Daoy (cell line): Measurements from ENCODE around the gene POLE2. TPM values are rescaled to one million over a fixed set of nuclear protein-coding genes. Genes with fewer than 3 reads are reported as not detected.
"Not testable (repeated sequence)": the region's sequence is repeated elsewhere in the genome, so short reads cannot be mapped to it uniquely, and the experiment has no call there.

Source experiments
- DNase-seq: peaks from one replicate; pipeline ENCODE4 v3.0.0-alpha.2; 2015; ENCODE audit warnings: low read depth
- total RNA-seq: library from RNA; depleted of rRNA; stranded (reverse); fragments of >200 nt; shearing (Covaris generic); gene quantifications from 2 replicates; pipeline ENCODE4 v1.2.3, GENCODE V29; 2014; rRNA removed

POLE2 gene
- total RNA-seq, 1 experiment from 2014 or later = 47.0 TPM

DNA sequence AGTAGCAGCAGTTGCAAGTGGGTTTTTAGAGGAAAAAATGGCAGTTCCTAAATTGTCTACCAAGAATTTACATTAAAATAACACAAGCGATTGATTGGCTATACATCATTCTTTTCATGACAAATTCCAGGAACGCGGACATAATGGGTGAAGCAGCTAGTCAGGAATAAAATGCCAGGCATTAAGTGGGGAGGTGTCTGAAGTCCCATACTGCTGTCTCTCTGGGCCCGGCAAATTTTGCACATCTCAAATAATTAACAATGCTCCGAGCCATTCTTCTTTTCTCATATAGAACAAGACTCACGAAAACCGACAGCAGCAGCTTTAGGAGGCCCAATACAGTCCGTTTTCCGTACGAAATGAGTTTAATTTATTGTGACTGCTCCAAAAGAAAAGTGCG lies 68.3 kb downstream of the POLE2 start:
- no peak for DNase-seq

- not testable (repeated sequence) for DNase-seq
Measured at GRCh38 chr14:49619273-49619672, 68.7 kb downstream of the POLE2 start.

DNA sequence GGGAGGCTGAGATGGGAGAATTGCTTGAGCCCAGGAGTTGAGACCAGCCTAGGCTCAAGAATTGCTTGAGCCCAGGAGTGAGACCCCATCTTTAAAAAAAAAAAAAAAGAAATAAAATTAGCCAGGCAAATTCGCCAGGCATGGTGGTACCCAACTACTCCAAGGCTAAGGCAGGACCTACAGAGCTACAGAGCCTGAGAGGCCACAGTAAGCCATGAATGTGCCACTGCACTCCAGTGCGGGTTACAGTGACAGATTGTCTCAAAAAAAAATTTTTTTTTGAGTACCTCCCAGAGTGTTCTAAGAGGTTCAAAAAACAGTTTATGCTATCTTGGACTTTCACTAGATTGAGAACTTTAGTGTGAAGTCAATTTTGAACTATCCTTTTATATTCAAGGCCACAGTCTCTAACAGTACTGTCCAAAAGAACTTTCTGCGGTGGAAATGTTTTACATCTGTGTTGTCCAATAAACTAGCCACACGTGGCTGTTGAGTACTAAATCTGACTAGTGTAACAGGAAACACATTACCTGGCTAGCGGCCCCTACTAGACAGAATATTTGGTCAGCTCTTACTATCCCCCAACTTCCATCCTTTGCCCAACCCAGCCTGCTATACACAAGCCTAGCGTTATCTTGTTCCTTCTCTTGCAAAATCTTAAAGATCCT lies 70.0 kb downstream of the POLE2 start:
- no peak for DNase-seq

DNA sequence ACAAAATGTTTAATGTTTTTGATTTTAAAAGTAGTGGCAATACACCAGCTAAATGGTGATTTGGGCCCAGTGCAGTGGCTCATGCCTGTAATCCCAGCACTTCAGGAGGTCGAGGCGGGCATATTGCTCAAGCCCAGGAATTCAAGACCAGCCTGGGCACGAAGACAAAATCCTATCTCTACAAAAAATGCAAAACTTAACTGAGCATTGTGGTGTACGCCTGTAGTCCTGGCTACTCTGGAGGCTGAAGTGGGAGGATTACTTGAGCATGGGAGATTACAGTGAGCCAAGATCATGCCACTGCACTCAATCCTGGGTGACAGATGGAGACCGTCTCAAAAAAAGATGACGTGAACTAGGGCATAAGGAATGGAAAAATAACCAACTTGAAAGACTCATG lies 72.2 kb downstream of the POLE2 start:
- DNase-seq = no peak

DNA sequence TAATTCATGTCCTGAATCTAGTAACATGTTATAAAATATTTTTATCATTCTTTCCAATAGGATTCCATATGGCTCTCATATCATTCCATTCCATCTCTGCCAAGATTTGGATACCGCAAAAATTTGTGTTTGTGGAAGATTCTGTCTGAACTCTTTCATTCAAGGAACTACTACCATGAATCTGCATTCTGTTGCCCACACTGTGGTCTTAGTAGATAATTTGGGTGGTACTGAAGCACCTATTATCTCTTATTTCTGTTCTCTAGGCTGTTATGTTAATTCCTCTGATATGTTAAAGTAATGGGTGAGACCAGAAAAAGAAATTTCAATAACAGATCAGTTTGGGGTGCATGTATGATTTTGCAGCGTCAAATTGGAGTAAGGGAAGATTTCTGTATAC lies 73.8 kb downstream of the POLE2 start:
- no peak for DNase-seq

- no peak for DNase-seq
Measured at GRCh38 chr14:49612671-49613070, 75.3 kb downstream of the POLE2 start.

DNA sequence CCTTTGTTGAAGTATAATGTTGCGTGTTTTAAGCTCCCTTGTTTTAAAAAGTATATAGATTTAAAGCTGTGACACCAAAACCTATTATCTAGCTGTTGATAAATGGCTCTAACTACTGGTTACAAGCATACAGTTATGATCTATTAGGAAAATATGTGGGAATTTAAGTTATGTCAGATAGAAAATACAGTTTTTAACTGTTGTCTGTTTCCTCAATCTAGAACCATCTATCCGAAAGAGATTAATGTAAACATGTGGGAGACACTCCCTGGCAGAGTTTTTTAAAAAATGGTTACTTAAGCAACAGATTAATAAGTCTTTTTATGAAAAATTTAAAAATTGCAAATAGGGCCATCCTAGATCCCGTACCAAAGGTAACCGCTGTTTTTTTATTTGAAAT lies 75.8 kb downstream of the POLE2 start:
- DNase-seq = no peak

DNA sequence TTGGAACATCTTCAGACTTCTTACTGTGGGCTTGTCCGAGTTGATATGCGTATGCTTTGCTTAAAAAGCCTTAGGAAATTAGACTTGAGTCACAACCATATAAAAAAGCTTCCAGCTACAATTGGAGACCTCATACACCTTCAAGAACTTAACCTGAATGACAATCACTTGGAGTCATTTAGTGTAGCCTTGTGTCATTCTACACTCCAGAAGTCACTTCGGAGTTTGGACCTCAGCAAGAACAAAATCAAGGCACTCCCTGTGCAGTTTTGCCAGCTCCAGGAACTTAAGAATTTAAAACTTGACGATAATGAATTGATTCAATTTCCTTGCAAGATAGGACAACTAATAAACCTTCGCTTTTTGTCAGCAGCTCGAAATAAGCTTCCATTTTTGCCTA lies 80.4 kb downstream of the POLE2 start:
- DNase-seq = no peak

GRCh38 chr14:49598485-49599300 lies 89.3 kb downstream of the POLE2 start, which contains the start of gene LRR1:
Gene LRR1, plus strand, starts transcription at chr14:49598940. Its CDS starts 81 bp downstream, at chr14:49599021.
- DNase-seq = peak; percentile 92

DNA sequence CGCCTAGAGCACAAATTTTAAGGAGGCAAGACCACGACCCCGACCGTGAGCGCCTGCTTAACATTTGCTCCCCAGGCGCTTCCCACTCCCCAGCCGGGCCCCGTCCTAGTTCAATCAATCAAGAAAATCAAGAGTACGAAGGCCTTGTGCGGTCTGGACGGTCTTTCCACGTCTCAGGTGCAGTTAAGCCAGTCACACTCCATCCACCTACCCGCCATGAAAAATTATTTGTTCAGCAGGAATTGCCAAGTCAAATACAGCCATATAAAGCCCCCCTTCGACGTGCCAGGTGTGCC lies 89.9 kb downstream of the POLE2 start:
- no peak for DNase-seq

GRCh38 chr14:49594347-49595091 lies 93.5 kb downstream of the POLE2 start:
- DNase-seq = no peak

Other genes with a start within 250 kb of the POLE2 start
- gene RPS29, start 101.8 kb downstream of the POLE2 start, total RNA-seq = 2,692 and 3,604 TPM in 2 replicates
- 48.5 and 51.2 TPM in 2 replicates for gene LRR1, start 89.3 kb downstream of the POLE2 start, total RNA-seq
- gene RPL36AL, start 67.6 kb downstream of the POLE2 start, total RNA-seq = 257 and 377 TPM in 2 replicates
- 73.3 and 86.8 TPM in 2 replicates for gene MGAT2, start 67.4 kb downstream of the POLE2 start, total RNA-seq
- 37.4 and 41.1 TPM in 2 replicates for gene DNAAF2, start 53.0 kb downstream of the POLE2 start, total RNA-seq
- gene KLHDC1, start 4.9 kb upstream of the POLE2 start, total RNA-seq = 0.33 and 0.51 TPM in 2 replicates
- gene KLHDC2, start 79.9 kb upstream of the POLE2 start, total RNA-seq = 41.5 and 42.5 TPM in 2 replicates
- gene NEMF, start 164.6 kb upstream of the POLE2 start, total RNA-seq = 68.1 and 69.6 TPM in 2 replicates
- gene ARF6, start 204.9 kb upstream of the POLE2 start, total RNA-seq = 53.5 and 63.9 TPM in 2 replicates